Body of pancreas (tissue), 4 donors: ENCODE results near the gene HOMER2. TPM values are rescaled to one million over a fixed set of nuclear protein-coding genes. Genes with fewer than 3 reads are reported as not detected.
A peak's percentile ranks its signal among the peaks of the same experiment; 100 is the strongest.

Experiments
- ATAC-seq: fragments of 150-250 bp; one replicate; pipeline ENCODE4 v1.9.1; 2016
- DNase-seq, 4 donors: peaks; one replicate each; pipeline ENCODE4 v3.0.0-alpha.2; 2019
- H3K27ac ChIP-seq, 4 donors: fragments of 200-600 bp; sonication (generic); 1 replicate in 3 of 4; 2 replicates in 1 of 4; pipeline versions ENCODE4 v1.5.1 to v1.6.1; 2016 to 2019; ENCODE audit warnings: mild to moderate bottlenecking in 1 of 4, mixed read lengths in 1 of 4, moderate library complexity in 1 of 4
- H3K27me3 ChIP-seq, 2 donors: fragments of 200-600 bp; sonication (generic); one replicate each; pipeline ENCODE4 v1.6.0; 2016; ENCODE audit warnings: mild to moderate bottlenecking in 1 of 2
- H3K36me3 ChIP-seq, 2 donors: fragments of 200-600 bp; sonication (generic); replicated peaks in 1 of 2; 2 replicates each; pipeline ENCODE4 v1.5.1; 2016; ENCODE audit warnings: low read depth in 2 of 2; ENCODE audit not compliant: insufficient read depth in 1 of 2
- H3K4me1 ChIP-seq: fragments of 200-600 bp; sonication (generic); one replicate; pipeline ENCODE4 v1.6.0; 2016
- H3K4me3 ChIP-seq, 2 donors: fragments of 200-600 bp; sonication (generic); 1 replicate in 1 of 2; 2 replicates in 1 of 2; pipeline ENCODE4 v1.5.1; 2016 to 2019
- H3K9me3 ChIP-seq, 3 donors: fragments of 200-600 bp; sonication (generic); 1 replicate in 2 of 3; 2 replicates in 1 of 3; pipeline ENCODE4 v1.5.1; 2016
- CTCF ChIP-seq, 7 experiments: fragments of 450-650 bp in 4 of 7; fragments of 200-600 bp in 3 of 7; sonication (generic) in 3 of 7; IDR thresholded peaks; one replicate each; pipeline ENCODE4 v1.5.1; 2016 to 2019; ENCODE audit warnings: antibody characterized with exemption in 7 of 7
- POLR2A ChIP-seq, 3 donors: fragments of 450-650 bp; IDR thresholded peaks; one replicate each; pipeline ENCODE4 v1.6.1; 2016; ENCODE audit warnings: antibody characterized with exemption in 3 of 3, mild to moderate bottlenecking in 2 of 3
- WGBS, 2 donors: methylation state at CpG; one replicate each; pipeline ENCODE4 v1.1.5; 2017; 5-methylcytosine and 5-hydroxymethylcytosine counted together
- intact Hi-C: fragments of 100-400 bp; cut with DNase I; formaldehyde crosslinking; loops from one replicate; pipeline ENCODE4 v1.15.1; 2023
- total RNA-seq, 2 donors: library from RNA; depleted of rRNA; stranded (reverse); fragments of >200 nt; gene quantifications; one replicate each; pipeline ENCODE4 v1.1.0, GENCODE V29; 2016

HOMER2 gene
- total RNA-seq, 2 donors from 2014 or later: 331 to 469 TPM

DNA sequence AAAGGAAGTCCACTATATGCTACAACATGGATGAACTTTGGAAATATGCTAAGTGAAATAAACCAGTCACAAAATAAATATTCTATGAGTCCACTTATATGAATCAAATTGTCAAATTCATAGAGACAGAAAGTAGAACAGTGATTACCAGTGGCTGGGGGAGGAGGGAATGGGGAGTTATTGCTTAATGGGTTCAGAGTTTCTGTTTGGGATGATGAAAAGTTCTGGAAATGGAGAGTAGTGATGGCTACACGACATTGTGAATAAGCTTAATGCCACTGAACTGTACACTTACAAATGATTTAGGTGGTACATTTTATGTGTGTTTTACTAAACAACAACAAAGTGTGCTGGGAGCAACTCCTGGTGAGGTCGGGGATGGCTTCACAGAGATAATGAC, 38.1 kb downstream of the HOMER2 start:
- H3K4me1 ChIP-seq: peaks cover 86% of the 10 kb centered on the region
- WGBS, 2 donors: 72 to 74% methylated on average over 2 of the region's 2 CpGs
- peak overlapping the region in 3 of 4 donors; percentile 63 to 100 (median 93) for H3K27ac ChIP-seq
- no peaks in the 10 kb centered on the region for H3K27me3 ChIP-seq
- H3K36me3 ChIP-seq: no peaks in the 10 kb centered on the region
- TF ChIP-seq CTCF (IDR thresholded peaks at IDR 0.05) (no peak), POLR2A (IDR thresholded peaks at IDR 0.05) (no peak)
- intact Hi-C loops: no loop called here
- no peak overlapping the region for H3K4me3 ChIP-seq
- H3K9me3 ChIP-seq: no peaks in the 10 kb centered on the region
- ATAC-seq (no peak), DNase-seq (no peak)

DNA sequence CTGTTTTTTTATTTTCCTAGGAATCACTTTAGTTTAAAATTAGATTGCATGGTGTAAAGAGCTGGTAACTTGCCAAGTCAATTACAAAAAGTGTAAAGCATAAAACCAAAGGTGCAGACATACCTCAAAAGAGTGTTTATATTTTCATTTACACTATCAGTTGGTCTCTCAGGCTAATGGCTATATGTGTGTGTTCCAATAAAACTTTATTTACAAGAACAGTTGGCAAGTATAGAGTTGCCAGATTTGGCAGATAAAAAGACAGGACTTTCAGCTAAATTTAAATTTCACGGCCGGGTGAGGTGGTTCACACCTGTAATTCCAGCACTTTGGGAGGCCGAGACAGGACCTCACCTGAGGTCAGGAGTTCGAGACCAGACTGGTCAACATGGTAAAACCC, 41.1 kb downstream of the HOMER2 start:
- no peak for DNase-seq
- no peaks in the 10 kb centered on the region for H3K27me3 ChIP-seq

GRCh38 chr15:82910721-82911120, 41.8 kb downstream of the HOMER2 start:
- Histone ChIP-seq H3K27me3 (no peaks in the 10 kb centered on the region), H3K4me1 (peaks cover 56% of the 10 kb centered on the region), H3K27ac (peak overlapping the region; percentile 1 to 64 (median 7)), H3K4me3 (no peak overlapping the region), H3K36me3 (no peaks in the 10 kb centered on the region), H3K9me3 (peaks cover 0 to 12% (median 0%) of the 10 kb centered on the region in 3 donors)
- intact Hi-C loops: no loop called here
- no peak for ATAC-seq
- WGBS, 2 donors: 33 to 42% methylated on average over 4 of the region's 4 CpGs
- TF ChIP-seq POLR2A (IDR thresholded peaks at IDR 0.05): no peak
- TF ChIP-seq CTCF (IDR thresholded peaks at IDR 0.05): no peak
- DNase-seq: no peak

More for the DNA sequence above, 41.1 kb downstream of the HOMER2 start:
- peak overlapping the region in 3 of 4 donors; percentile 1 to 64 (median 10) for H3K27ac ChIP-seq
- no peak overlapping the region for H3K4me3 ChIP-seq
- no peaks in the 10 kb centered on the region for H3K36me3 ChIP-seq
- intact Hi-C loops: no loop called here
- peaks cover 0 to 12% (median 0%) of the 10 kb centered on the region in 3 donors for H3K9me3 ChIP-seq
- H3K4me1 ChIP-seq: peaks cover 62% of the 10 kb centered on the region
- no peak for ATAC-seq
- 79 to 88% methylated on average over 4 of the region's 4 CpGs for WGBS, 2 donors
- TF ChIP-seq POLR2A (IDR thresholded peaks at IDR 0.05): no peak
- TF ChIP-seq CTCF (IDR thresholded peaks at IDR 0.05): no peak

DNA sequence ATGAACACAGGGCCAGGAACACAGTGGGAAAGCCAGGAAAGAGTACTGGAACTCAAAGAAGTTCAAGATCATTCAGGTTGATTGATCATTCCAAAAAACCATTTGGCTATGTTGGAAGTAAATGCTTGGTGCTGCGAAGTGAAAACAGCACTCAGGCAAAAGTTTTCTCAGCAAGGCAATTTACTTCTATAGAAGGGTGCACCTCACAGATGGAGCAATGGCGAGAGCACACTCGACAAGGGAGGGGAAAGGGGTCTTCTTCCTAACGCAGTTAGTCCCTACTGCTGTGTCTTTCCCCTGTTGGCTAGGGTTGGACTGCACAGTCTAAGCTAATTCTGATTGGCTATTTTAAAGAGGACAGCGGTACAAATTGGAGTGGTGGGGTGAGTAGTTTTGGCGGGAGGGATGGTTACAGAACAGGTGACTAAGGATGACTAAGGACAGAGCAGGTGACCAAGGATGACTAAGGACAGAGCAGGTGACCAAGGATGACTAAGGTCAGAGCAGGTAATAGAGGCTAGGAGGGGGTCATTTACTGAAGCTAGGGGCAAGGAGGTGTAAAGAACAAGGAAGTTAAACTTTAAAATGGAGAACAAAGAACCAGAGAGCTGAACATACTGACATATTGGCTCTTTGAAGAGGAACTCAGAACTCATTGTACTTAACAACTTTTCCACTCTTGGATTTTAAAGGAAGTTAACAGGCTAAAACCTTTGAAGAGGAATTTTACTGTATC, 43.3 kb downstream of the HOMER2 start:
- ATAC-seq: no peak
- H3K4me3 ChIP-seq: no peak overlapping the region
- H3K27ac ChIP-seq: peak overlapping the region in 1 of 4 donors; percentile 64
- H3K9me3 ChIP-seq: peaks cover 0 to 12% (median 0%) of the 10 kb centered on the region in 3 donors
- H3K4me1 ChIP-seq: peaks cover 56% of the 10 kb centered on the region
- intact Hi-C loops: no loop called here
- H3K27me3 ChIP-seq: no peaks in the 10 kb centered on the region
- DNase-seq: no peak
- TF ChIP-seq POLR2A (IDR thresholded peaks at IDR 0.05) (no peak), CTCF (IDR thresholded peaks at IDR 0.05) (no peak)
- 91 to 98% methylated on average over 6 of the region's 6 CpGs for WGBS, 2 donors
- no peaks in the 10 kb centered on the region for H3K36me3 ChIP-seq

GRCh38 chr15:82907350-82907749, 45.2 kb downstream of the HOMER2 start:
- no peaks in the 10 kb centered on the region for H3K27me3 ChIP-seq
- intact Hi-C loops: no loop called here
- H3K4me3 ChIP-seq: no peak overlapping the region
- ATAC-seq: no peak
- no peak for TF ChIP-seq POLR2A (IDR thresholded peaks at IDR 0.05)
- no peak for TF ChIP-seq CTCF (IDR thresholded peaks at IDR 0.05)
- 95 to 100% methylated on average over 1 of the region's 1 CpG for WGBS, 2 donors
- H3K9me3 ChIP-seq: peaks cover 0 to 12% (median 0%) of the 10 kb centered on the region in 3 donors
- H3K4me1 ChIP-seq: peaks cover 56% of the 10 kb centered on the region
- H3K36me3 ChIP-seq: no peaks in the 10 kb centered on the region
- H3K27ac ChIP-seq: peak overlapping the region in 1 of 4 donors; percentile 10
- no peak for DNase-seq
